ENCODE data around the gene NLGN2. TPM values are rescaled to one million over a fixed set of nuclear protein-coding genes. Genes with fewer than 3 reads are reported as not detected.

Gene NLGN2
- total and polyA plus RNA-seq, 7 donors: 0.60 to 18.8 (median 7.6) TPM

- Histone ChIP-seq H3K27ac (peak overlapping the region in 2 of 4 donors; percentile 61 to 73), H3K36me3 (no peaks in the 10 kb centered on the region), H3K9me3 (no peaks in the 10 kb centered on the region), H3K4me1 (peaks cover 0 to 58% (median 51%) of the 10 kb centered on the region in 4 donors), H3K27me3 (peaks cover 44 to 74% (median 74%) of the 10 kb centered on the region in 3 donors), H3K4me3 (peak overlapping the region in 3 of 4 donors; percentile 15 to 43 (median 37))
- intact Hi-C loops (cut with DNase I): loop anchor here (1.0 to 2.0 kb wide), 4 partner anchors 33 to 123 kb away; partner anchors contain the start of genes SENP3 and TMEM256
- no peak for DNase-seq
- no peak for TF ChIP-seq CTCF (IDR thresholded peaks at IDR 0.05)
- no peak for TF ChIP-seq POLR2AphosphoS5 (IDR thresholded peaks at IDR 0.05)
- TF ChIP-seq POLR2A (IDR thresholded peaks at IDR 0.05): no peak
- TF ChIP-seq EP300 (IDR thresholded peaks at IDR 0.05): no peak
- 33 to 40% methylated on average over 31 of the region's 31 CpGs for WGBS, 2 donors
These were observed 29.8 kb downstream of the NLGN2 start for GRCh38 chr17:7437369-7437863.

GRCh38 chr17:7437950-7438614 lies 30.4 kb downstream of the NLGN2 start:
- Histone ChIP-seq H3K36me3 (no peaks in the 10 kb centered on the region), H3K27ac (no peak overlapping the region), H3K4me3 (peak overlapping the region in 3 of 4 donors; percentile 13 to 35 (median 33)), H3K4me1 (peaks cover 0 to 58% (median 51%) of the 10 kb centered on the region in 4 donors), H3K9me3 (no peaks in the 10 kb centered on the region), H3K27me3 (peaks cover 44 to 74% (median 74%) of the 10 kb centered on the region in 3 donors)
- DNase-seq: no peak
- 26 to 58% methylated on average over 48 of the region's 48 CpGs for WGBS, 2 donors
- intact Hi-C loops (cut with DNase I): loop anchor here (1.0 to 2.0 kb wide), 4 partner anchors 33 to 123 kb away; partner anchors contain the start of genes SENP3 and TMEM256
- TF ChIP-seq EP300 (IDR thresholded peaks at IDR 0.05): no peak
- TF ChIP-seq POLR2A (IDR thresholded peaks at IDR 0.05): no peak
- TF ChIP-seq POLR2AphosphoS5 (IDR thresholded peaks at IDR 0.05): no peak
- TF ChIP-seq CTCF (IDR thresholded peaks at IDR 0.05): no peak

DNA sequence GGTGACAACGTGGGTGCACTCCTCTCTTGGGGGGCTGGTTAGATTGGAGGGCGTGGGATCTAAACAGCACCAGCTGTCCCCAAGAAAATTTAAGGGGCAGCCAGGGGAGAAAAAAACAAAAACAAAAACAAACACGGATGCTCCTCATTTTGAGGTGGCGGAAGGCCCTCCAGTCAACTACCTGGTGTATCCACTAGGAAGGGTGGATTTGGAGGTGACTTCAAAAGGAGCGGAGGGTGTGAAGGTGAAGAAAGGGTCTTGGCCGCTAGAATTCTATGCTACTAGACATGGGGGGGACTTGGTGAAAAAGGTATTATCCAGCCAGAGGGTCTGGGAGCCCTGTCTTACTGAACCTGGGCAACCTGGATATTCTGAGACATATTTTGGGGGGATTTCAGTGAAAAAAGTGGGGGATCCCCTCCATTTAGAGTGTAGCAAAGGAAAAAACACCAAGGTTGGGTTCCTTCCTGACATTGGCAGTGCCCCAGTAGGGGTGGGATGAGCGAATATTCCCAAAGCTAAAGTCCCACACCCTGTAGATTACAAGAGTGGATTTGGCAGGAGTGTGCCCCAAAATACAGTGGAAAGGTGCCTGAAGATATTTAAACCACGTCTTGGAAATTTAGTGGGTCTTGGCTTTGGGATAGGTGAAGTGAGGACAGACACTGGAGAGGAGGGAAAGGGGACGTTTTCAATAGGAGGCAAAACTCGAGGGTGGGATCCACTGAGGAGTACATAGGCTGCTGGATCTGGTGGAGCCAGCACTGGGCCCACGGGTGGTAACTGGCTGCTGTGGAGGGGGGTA lies 31.2 kb downstream of the NLGN2 start:
- intact Hi-C loops (cut with DNase I): no loop called here
- Histone ChIP-seq H3K4me3 (peak overlapping the region in 2 of 4 donors; percentile 33 to 35), H3K36me3 (no peaks in the 10 kb centered on the region), H3K27me3 (peaks cover 44 to 74% (median 68%) of the 10 kb centered on the region in 3 donors), H3K4me1 (peaks cover 0 to 58% (median 51%) of the 10 kb centered on the region in 4 donors), H3K27ac (no peak overlapping the region), H3K9me3 (no peaks in the 10 kb centered on the region)
- TF ChIP-seq POLR2A (IDR thresholded peaks at IDR 0.05) (no peak), EP300 (IDR thresholded peaks at IDR 0.05) (no peak), CTCF (IDR thresholded peaks at IDR 0.05) (no peak), POLR2AphosphoS5 (IDR thresholded peaks at IDR 0.05) (no peak)
- no peak for DNase-seq
- WGBS, 2 donors: 54 to 59% methylated on average over 11 of the region's 11 CpGs

DNA sequence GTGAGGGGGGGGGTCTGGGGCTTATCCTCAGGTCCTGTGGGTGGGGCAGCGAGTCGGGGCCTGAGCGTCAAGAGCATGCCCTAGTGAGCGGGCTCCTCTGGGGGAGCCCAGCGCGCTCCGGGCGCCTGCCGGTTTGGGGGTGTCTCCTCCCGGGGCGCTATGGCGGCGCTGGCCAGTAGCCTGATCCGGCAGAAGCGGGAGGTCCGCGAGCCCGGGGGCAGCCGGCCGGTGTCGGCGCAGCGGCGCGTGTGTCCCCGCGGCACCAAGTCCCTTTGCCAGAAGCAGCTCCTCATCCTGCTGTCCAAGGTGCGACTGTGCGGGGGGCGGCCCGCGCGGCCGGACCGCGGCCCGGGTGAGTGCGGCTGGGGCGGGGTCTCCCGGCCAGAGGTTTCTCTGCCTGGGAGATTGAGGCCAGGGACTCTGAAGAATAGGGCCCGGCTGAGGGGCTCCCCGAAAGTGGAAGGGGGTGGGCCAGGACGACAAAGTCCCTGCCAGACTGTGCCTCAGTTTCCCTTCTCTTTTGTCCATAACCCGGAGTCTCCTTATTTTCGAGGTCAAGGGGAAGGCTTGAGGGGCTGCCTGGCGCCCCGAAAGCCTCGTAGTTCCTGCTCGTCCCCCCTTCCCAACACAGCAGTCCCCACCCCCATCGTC lies 31.9 kb downstream of the NLGN2 start, which contains the start of gene FGF11:
Gene FGF11 (plus strand): TSS at position 51 of the 651 bp plus-strand sequence. CDS start 109 bp downstream, at position 160.
- Histone ChIP-seq H3K4me3 (peak within 1 kb of the TSS in 3 of 4 donors; percentile 14 to 43 (median 33)), H3K9me3 (no peaks in the 10 kb centered on the region), H3K36me3 (no peaks in the 10 kb centered on the region), H3K27ac (no peak within 1 kb of the TSS), H3K27me3 (peaks cover 46 to 79% (median 67%) of the 10 kb centered on the region in 3 donors), H3K4me1 (peaks cover 0 to 59% (median 51%) of the 10 kb centered on the region in 4 donors)
- intact Hi-C loops (cut with DNase I): no loop called here
- DNase-seq: no peak
- TF ChIP-seq EP300 (IDR thresholded peaks at IDR 0.05) (no peak), POLR2AphosphoS5 (IDR thresholded peaks at IDR 0.05) (no peak), CTCF (IDR thresholded peaks at IDR 0.05) (no peak), POLR2A (IDR thresholded peaks at IDR 0.05) (no peak)
- 3% methylated on average over 50 of the region's 50 CpGs for WGBS, 2 donors

Data from sigmoid colon (tissue), 7 donors.